ENCODE data around the gene PRKCH.

- TF ChIP-seq, protein P1, sequence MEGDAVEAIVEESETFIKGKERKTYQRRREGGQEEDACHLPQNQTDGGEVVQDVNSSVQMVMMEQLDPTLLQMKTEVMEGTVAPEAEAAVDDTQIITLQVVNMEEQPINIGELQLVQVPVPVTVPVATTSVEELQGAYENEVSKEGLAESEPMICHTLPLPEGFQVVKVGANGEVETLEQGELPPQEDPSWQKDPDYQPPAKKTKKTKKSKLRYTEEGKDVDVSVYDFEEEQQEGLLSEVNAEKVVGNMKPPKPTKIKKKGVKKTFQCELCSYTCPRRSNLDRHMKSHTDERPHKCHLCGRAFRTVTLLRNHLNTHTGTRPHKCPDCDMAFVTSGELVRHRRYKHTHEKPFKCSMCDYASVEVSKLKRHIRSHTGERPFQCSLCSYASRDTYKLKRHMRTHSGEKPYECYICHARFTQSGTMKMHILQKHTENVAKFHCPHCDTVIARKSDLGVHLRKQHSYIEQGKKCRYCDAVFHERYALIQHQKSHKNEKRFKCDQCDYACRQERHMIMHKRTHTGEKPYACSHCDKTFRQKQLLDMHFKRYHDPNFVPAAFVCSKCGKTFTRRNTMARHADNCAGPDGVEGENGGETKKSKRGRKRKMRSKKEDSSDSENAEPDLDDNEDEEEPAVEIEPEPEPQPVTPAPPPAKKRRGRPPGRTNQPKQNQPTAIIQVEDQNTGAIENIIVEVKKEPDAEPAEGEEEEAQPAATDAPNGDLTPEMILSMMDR (IDR thresholded peaks at IDR 0.05), result no peak
- no peak for TF ChIP-seq POLR2A (IDR thresholded peaks at IDR 0.05)
Observed at GRCh38 chr14:61417141-61417540, 95.8 kb downstream of the PRKCH start.
